Adrenal gland (tissue), 5 donors: Measurements from ENCODE around the gene TTC23L.

Source experiments
- POLR2A ChIP-seq, 2 donors: fragments of 450-650 bp; IDR thresholded peaks; one replicate each; pipeline ENCODE4 v1.6.1; 2017; ENCODE audit warnings: antibody characterized with exemption in 2 of 2, mild to moderate bottlenecking in 2 of 2, moderate library complexity in 1 of 2
- TF ChIP-seq, protein P1 (sequence below), 6 experiments: fragments of 450-650 bp in 4 of 6; fragments of 200-600 bp in 2 of 6; sonication (generic) in 1 of 6; IDR thresholded peaks; 1 replicate in 5 of 6; 2 replicates in 1 of 6; pipeline versions ENCODE4 v1.5.1 to v1.8.0; 2016 to 2021; ENCODE audit warnings: antibody characterized with exemption in 6 of 6, mild to moderate bottlenecking in 2 of 6, moderate library complexity in 1 of 6
- donor health status: DM: no; HTN: no; CAD: no.

DNA sequence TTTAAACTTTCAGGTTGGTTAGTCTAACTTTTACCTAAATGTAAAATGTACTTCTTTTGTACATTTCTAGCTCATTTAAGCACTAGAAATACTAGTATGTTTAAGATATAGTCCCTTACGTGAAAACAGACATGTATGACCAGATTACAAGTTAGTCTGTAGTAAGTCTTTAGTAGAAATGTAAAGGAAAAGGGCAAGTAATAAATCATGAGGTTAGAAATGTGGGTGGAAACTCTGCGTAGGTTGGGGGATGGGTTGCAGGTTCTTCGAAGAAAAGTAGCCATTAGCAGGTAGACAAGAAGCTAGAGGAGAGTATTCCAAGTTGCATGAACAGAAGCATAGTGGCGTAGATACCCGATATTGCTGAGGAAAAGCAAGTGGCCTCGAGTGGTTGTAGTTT, 53.5 kb downstream of the TTC23L start:
- TF ChIP-seq, protein P1, sequence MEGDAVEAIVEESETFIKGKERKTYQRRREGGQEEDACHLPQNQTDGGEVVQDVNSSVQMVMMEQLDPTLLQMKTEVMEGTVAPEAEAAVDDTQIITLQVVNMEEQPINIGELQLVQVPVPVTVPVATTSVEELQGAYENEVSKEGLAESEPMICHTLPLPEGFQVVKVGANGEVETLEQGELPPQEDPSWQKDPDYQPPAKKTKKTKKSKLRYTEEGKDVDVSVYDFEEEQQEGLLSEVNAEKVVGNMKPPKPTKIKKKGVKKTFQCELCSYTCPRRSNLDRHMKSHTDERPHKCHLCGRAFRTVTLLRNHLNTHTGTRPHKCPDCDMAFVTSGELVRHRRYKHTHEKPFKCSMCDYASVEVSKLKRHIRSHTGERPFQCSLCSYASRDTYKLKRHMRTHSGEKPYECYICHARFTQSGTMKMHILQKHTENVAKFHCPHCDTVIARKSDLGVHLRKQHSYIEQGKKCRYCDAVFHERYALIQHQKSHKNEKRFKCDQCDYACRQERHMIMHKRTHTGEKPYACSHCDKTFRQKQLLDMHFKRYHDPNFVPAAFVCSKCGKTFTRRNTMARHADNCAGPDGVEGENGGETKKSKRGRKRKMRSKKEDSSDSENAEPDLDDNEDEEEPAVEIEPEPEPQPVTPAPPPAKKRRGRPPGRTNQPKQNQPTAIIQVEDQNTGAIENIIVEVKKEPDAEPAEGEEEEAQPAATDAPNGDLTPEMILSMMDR (IDR thresholded peaks at IDR 0.05) = no peak
- TF ChIP-seq POLR2A (IDR thresholded peaks at IDR 0.05) = no peak
